ENCODE results near the gene SLC16A2.

GRCh38 chrX:74426615-74427014, 5.3 kb downstream of the SLC16A2 start:
- no peak for TF ChIP-seq POLR2A (IDR thresholded peaks at IDR 0.05)
- no peak for TF ChIP-seq CTCF (IDR thresholded peaks at IDR 0.05)
- no peak for TF ChIP-seq POLR2AphosphoS5 (IDR thresholded peaks at IDR 0.05)

All from gastroesophageal sphincter (tissue), 3 donors.